GM19193 (cell line): Measurements from ENCODE around the gene YEATS4.

ENCODE experiments used
- POLR2A ChIP-seq: IDR thresholded peaks from 4 replicates; pipeline ENCODE4 v1.6.1; 2011; ENCODE audit not compliant: insufficient read depth, insufficient read length; ENCODE audit errors: extremely low read depth

Gene YEATS4

GRCh38 chr12:69337311-69338090 lies 22.0 kb upstream of the YEATS4 start:
- no peak for TF ChIP-seq POLR2A

DNA sequence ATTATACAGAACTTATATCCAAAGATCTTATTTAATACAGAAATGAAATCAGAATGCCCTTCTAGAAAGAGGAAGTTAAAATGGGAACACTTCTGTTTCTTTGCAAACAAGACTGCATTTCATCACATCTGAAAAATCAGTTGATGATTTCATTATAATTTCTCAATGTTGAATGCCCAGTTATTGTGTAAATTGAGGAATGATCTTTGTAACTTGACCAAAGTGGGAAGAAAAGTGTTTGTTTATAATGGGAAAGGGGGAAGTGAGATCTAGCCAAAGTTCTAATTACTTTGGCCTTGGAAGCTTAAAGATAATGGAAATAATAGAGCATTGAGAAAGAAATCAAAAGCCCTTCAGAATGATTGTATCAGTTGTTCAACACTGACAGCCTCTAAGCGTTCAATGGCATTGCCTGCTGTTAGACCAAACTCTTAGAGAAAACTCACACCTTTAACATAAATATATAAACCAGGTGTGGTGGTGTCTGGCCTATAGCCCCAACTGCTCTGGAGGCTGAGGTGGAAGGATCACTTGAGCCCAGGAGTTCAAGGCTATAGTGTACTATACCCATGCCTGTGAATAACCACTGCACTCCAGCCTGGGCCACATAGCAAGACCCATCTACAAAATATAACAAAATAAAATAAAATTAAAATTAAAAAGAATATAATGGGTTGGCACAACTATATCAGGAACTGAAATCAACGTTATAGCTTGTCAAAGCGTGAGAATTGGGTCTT lies 21.3 kb upstream of the YEATS4 start:
- TF ChIP-seq POLR2A: no peak

- no peak for TF ChIP-seq POLR2A
These were observed 20.6 kb upstream of the YEATS4 start for GRCh38 chr12:69338936-69339335.

- TF ChIP-seq POLR2A: no peak
These were observed 19.5 kb upstream of the YEATS4 start for GRCh38 chr12:69339999-69340398.

DNA sequence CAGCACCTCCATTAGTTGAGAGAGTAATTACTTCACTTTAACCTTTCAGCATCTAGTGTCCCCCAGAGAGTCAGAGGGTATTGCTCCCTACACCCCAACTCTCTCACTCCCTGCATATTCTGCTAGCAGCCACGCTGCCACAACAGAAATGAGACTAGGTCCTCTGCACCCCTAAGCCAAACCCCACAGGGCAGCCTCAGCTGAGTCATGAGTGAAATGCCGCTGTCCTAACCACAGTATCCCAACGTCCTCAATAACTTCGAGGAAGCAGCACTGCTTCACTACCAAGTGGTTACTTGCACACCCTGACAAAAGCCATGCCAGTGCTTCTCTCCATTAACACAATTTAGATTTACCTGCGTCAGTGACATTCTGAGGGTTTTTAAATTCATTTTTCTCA lies 18.2 kb upstream of the YEATS4 start:
- TF ChIP-seq POLR2A: no peak

DNA sequence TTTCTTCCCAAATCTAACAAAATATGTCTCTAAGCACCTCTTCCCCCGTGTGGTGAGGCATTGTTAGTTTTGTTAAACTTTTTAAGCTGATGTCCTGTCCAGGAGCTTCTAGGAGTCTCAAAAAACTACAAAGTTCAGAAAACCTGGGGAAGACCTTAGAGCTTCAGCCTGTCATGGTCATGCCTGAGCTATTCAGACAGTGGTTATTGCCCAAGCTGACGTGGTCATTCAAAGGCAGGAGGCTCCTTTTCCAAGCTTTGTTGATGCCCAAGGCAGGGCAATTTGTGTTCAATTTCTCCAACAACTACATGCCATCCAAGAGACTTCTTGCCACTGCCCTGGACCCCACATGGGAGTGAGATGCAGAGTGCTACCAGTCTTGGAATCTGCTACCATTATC lies 17.1 kb upstream of the YEATS4 start:
- no peak for TF ChIP-seq POLR2A

DNA sequence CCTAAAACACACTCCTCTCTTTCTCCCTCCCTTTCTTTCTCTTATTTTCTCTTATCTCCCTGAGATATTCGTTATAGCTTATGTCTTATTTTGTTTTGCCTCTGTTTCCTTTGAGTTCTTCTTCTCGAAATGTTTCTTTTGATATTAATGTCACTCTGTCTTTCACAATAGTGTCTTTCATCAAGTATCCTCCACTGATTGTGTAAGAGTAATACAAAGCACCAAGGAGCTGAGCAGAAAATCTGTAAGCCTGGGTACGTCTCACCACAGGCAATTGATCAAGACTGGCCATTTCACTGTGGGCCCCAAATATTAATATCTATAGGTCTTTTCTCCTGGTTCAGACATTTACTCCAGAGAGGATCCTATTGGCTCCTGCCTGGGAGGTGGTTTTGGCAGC lies 16.2 kb upstream of the YEATS4 start:
- no peak for TF ChIP-seq POLR2A

DNA sequence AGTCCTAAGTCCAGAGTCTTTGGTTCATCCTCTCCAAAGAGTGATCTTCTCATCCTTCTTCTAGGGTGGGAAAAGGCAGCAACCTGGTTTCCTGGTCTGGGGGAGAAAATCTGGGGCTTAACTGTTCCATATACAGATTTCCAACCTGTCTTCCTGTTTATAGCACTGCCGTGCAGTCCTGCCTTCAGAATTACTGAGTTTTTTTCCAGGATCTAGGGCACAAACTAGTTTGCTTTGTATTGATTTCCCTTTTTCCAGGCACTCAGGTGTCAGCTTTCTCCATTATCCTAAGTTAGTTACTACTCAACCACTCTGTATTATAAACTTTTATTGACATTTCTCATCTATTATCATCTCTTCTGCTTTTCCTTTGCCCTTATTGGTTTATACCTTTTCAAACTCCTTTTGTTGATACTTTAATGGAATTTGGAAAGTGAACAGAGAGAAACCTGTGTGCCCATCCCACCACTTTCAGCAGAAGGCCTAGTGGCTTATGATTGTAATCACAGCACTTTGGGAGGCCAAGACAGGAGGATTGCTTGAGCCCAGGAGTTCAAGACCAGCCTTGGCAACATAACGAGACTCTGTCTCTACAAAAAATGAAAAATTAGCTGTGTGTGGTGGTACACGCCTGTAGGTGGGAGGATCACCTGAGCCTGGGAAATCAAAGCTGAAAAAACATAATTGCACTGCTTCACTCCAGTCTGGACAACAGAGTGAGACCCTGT lies 15.5 kb upstream of the YEATS4 start:
- no peak for TF ChIP-seq POLR2A

- no peak for TF ChIP-seq POLR2A
These were observed 14.5 kb upstream of the YEATS4 start for GRCh38 chr12:69345077-69345476.

DNA sequence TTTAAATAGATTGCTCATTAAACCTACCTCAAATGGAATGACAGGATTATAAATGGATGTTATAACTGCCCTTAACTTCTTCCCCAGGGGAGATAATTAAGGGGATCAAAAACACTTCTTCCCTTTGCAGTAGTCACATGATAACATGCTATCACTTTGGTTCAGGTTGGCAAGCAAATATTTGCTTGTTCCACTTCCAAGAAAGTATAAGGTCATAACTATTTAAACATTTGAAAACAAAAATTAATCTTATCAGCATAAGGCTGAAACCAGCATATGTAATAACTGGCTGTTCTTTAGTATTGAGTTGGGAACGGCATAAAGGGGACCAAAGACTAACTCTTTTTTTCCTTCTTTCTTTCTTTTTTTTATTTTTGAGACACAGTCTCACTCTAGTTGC lies 13.8 kb upstream of the YEATS4 start:
- no peak for TF ChIP-seq POLR2A

DNA sequence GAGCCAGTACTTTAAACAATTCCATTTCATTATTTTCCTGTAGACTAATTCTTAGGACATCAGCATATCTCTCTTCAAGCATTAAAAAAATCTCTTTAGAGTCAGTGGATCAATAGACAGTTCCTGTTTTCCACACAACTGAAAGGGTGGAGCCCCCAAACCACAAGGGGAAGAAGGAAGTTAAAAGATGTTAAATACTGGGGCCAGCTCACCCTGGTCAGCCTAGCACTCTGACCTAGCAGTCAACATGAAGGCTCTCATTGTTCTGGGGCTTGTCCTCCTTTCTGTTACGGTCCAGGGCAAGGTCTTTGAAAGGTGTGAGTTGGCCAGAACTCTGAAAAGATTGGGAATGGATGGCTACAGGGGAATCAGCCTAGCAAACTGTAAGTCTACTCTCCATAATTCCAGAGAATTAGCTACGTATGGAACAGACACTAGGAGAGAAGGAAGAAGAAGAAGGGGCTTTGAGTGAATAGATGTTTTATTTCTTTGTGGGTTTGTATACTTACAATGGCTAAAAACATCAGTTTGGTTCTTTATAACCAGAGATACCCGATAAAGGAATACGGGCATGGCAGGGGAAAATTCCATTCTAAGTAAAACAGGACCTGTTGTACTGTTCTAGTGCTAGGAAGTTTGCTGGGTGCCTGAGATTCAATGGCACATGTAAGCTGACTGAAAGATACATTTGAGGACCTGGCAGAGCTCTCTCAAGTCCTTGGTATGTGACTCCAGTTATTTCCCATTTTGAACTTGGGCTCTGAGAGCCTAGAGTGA lies 11.2 kb upstream of the YEATS4 start, which contains the start of gene LYZ:
LYZ (plus strand) TSS at position 220 of the 777 bp plus-strand sequence; CDS start at position 248, 28 bp downstream.
- TF ChIP-seq POLR2A: no peak

- no peak for TF ChIP-seq POLR2A
These were observed 9.4 kb upstream of the YEATS4 start for GRCh38 chr12:69350002-69350626.

DNA sequence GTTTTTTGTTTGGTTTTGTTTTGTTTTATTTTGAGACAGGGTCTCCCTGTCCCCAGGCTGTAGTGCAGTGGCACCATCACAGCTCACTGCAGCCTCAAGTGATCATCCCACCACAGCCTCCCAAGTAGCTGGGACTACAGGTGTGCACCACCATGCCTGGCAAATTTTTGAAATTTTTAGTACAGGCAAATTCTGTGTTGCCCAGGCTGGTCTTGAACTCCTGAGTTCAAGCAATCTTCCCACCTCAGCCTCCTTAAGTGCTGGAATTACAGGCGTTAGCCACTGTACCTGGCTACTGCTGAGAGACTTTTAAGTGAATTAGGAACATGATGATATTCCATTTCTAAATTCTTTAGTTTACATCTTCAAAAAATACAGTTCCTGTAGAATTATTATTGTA lies 8.8 kb upstream of the YEATS4 start:
- TF ChIP-seq POLR2A: no peak

DNA sequence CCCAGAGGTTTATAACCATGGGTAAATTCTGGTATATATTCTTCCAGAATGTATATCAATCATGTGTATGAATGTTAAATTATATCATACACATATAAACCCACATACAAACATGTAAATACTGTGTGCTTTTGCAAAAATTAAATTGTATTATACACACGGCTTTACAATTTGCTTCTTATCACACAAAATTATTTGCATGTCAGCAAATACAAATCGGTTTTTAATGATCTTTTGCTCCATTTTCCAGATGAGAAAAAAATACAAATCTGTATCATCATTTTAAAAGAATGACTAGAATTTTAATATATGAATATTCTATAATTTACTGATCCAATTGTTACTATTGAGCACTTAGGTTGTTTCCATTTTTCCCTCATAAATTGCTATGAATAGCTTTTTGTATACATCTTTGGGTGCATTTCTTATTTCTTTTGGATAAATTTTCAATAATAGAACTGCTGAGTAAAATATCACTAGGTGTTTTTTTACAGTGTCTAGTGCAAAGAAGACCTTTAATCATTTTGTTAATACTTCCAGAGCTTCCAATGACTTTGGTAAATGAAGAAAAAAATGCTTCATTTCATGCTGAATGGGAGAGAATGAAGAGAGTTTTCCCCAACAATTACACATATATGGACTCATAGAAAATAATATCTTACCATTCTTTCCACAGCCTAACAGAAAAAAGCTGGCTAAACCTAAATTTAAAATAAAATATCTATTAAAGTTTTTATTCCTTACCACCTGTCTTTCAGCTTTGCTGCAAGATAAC lies 7.9 kb upstream of the YEATS4 start:
- no peak for TF ChIP-seq POLR2A

DNA sequence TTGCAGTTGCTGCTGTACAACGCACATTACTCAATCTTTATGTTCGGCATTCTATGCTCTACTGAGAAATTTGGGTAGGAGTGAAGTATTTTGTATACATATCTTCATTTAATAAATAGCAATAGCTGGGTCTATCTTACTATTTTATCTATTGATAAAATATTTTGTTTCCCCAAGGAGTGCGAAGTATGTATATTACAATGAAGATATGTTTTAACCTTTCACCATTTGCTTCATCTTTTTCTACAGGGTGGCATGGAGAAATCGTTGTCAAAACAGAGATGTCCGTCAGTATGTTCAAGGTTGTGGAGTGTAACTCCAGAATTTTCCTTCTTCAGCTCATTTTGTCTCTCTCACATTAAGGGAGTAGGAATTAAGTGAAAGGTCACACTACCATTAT lies 6.6 kb upstream of the YEATS4 start:
- TF ChIP-seq POLR2A: no peak
